Ectodermal cell (in vitro differentiated cells): Measurements from ENCODE around the gene TMEM95.

ENCODE experiments used
- H3K27ac ChIP-seq: 2 replicates; pipeline ENCODE4 v1.7.0; 2013; ENCODE audit warnings: mild to moderate bottlenecking, low read depth, low read length; ENCODE audit not compliant: insufficient read depth, poor library complexity, severe bottlenecking
- H3K27me3 ChIP-seq: 2 replicates; pipeline ENCODE4 v1.7.0; 2013; ENCODE audit warnings: mild to moderate bottlenecking, low read length; ENCODE audit not compliant: insufficient read depth, control insufficient read depth, poor library complexity, severe bottlenecking
- H3K36me3 ChIP-seq: one replicate; pipeline ENCODE4 v1.7.0; 2013; ENCODE audit warnings: low read length; ENCODE audit not compliant: control insufficient read depth, insufficient read depth
- H3K4me1 ChIP-seq: one replicate; pipeline ENCODE4 v1.7.0; 2013; ENCODE audit warnings: low read length; ENCODE audit not compliant: control insufficient read depth, insufficient read depth
- H3K4me3 ChIP-seq: 2 replicates; pipeline ENCODE4 v1.7.0; 2013; ENCODE audit warnings: low read depth, low read length, control low read depth; ENCODE audit not compliant: insufficient read depth
- H3K9me3 ChIP-seq: 2 replicates; pipeline ENCODE4 v1.7.0; 2013; ENCODE audit warnings: mild to moderate bottlenecking, low read length, moderate library complexity; ENCODE audit not compliant: control insufficient read depth
- WGBS, 2 experiments: methylation state at CpG; one replicate each; pipeline ENCODE4 v1.1.7; 2013; ENCODE audit warnings: missing lambda C conversion rate in 2 of 2; 5-methylcytosine and 5-hydroxymethylcytosine counted together

TMEM95 gene

GRCh38 chr17:7324438-7324779, 30.5 kb upstream of the TMEM95 start:
- WGBS, 2 experiments: 86 to 93% methylated on average over 3 of the region's 3 CpGs
- Histone ChIP-seq H3K36me3 (peaks cover 49% of the 10 kb centered on the region), H3K4me3 (no peak overlapping the region), H3K27me3 (no peaks in the 10 kb centered on the region), H3K9me3 (no peaks in the 10 kb centered on the region), H3K4me1 (peaks cover 9% of the 10 kb centered on the region), H3K27ac (no peak overlapping the region)

- 94 to 98% methylated on average over 18 of the region's 19 CpGs for WGBS, 2 experiments
- peaks cover 49% of the 10 kb centered on the region for H3K36me3 ChIP-seq
- no peak overlapping the region for H3K27ac ChIP-seq
- no peak overlapping the region for H3K4me3 ChIP-seq
- no peaks in the 10 kb centered on the region for H3K9me3 ChIP-seq
- H3K4me1 ChIP-seq: peaks cover 9% of the 10 kb centered on the region
- H3K27me3 ChIP-seq: no peaks in the 10 kb centered on the region
Observed at GRCh38 chr17:7325031-7325528, 29.9 kb upstream of the TMEM95 start.

- Histone ChIP-seq H3K4me1 (peaks cover 9% of the 10 kb centered on the region), H3K36me3 (peaks cover 47% of the 10 kb centered on the region), H3K27ac (no peak overlapping the region), H3K27me3 (no peaks in the 10 kb centered on the region), H3K4me3 (no peak overlapping the region), H3K9me3 (no peaks in the 10 kb centered on the region)
- WGBS, 2 experiments: 92 to 95% methylated on average over 10 to 11 of the region's 11 CpGs
Observed at GRCh38 chr17:7326186-7326585, 28.8 kb upstream of the TMEM95 start.

- no peaks in the 10 kb centered on the region for H3K27me3 ChIP-seq
- H3K36me3 ChIP-seq: peaks cover 38% of the 10 kb centered on the region
- no peak overlapping the region for H3K27ac ChIP-seq
- no peaks in the 10 kb centered on the region for H3K9me3 ChIP-seq
- WGBS, 2 experiments: 92 to 93% methylated on average over 7 of the region's 7 CpGs
- H3K4me3 ChIP-seq: no peak overlapping the region
- peaks cover 9% of the 10 kb centered on the region for H3K4me1 ChIP-seq
Observed at GRCh38 chr17:7327056-7327455, 27.9 kb upstream of the TMEM95 start.

GRCh38 chr17:7327501-7327900, 27.5 kb upstream of the TMEM95 start:
- Histone ChIP-seq H3K9me3 (no peaks in the 10 kb centered on the region), H3K27ac (no peak overlapping the region), H3K4me1 (peaks cover 9% of the 10 kb centered on the region), H3K36me3 (peaks cover 34% of the 10 kb centered on the region), H3K4me3 (no peak overlapping the region), H3K27me3 (no peaks in the 10 kb centered on the region)
- 94 to 97% methylated on average over 17 of the region's 17 CpGs for WGBS, 2 experiments

- no peak overlapping the region for H3K4me3 ChIP-seq
- 94 to 96% methylated on average over 1 of the region's 1 CpG for WGBS, 2 experiments
Observed at GRCh38 chr17:7328009-7328408, 26.9 kb upstream of the TMEM95 start.

GRCh38 chr17:7328840-7329373, 26.0 kb upstream of the TMEM95 start, which contains the start of gene NEURL4:
Gene NEURL4 (minus strand): TSS chr17:7329335. CDS start chr17:7329312, 23 bp downstream.
- Histone ChIP-seq H3K4me3 (peak within 1 kb of the TSS; percentile 87), H3K27ac (peak within 1 kb of the TSS; percentile 93), H3K9me3 (no peaks in the 10 kb centered on the region), H3K4me1 (peaks cover 9% of the 10 kb centered on the region), H3K27me3 (no peaks in the 10 kb centered on the region), H3K36me3 (peaks cover 20% of the 10 kb centered on the region)
- WGBS, 2 experiments: 0% methylated on average over 50 of the region's 50 CpGs

More at GRCh38 chr17:7328009-7328408, 26.9 kb upstream of the TMEM95 start:
- Histone ChIP-seq H3K9me3 (no peaks in the 10 kb centered on the region), H3K27me3 (no peaks in the 10 kb centered on the region), H3K27ac (no peak overlapping the region), H3K36me3 (peaks cover 29% of the 10 kb centered on the region), H3K4me1 (peaks cover 9% of the 10 kb centered on the region)

GRCh38 chr17:7329374-7329996, 25.5 kb upstream of the TMEM95 start:
- Histone ChIP-seq H3K4me3 (peak overlapping the region; percentile 87), H3K36me3 (peaks cover 15% of the 10 kb centered on the region), H3K27ac (peak overlapping the region; percentile 93), H3K4me1 (peaks cover 9% of the 10 kb centered on the region), H3K9me3 (no peaks in the 10 kb centered on the region), H3K27me3 (no peaks in the 10 kb centered on the region)
- 1% methylated on average over 43 of the region's 43 CpGs for WGBS, 2 experiments

- H3K9me3 ChIP-seq: no peaks in the 10 kb centered on the region
- H3K4me3 ChIP-seq: peak overlapping the region; percentile 87
- H3K27ac ChIP-seq: peak overlapping the region; percentile 93
- H3K27me3 ChIP-seq: no peaks in the 10 kb centered on the region
- 3% methylated on average over 34 of the region's 34 CpGs for WGBS, 2 experiments
- H3K36me3 ChIP-seq: peaks cover 12% of the 10 kb centered on the region
- peaks cover 9% of the 10 kb centered on the region for H3K4me1 ChIP-seq
Observed at GRCh38 chr17:7329997-7330637, 24.8 kb upstream of the TMEM95 start.

- Histone ChIP-seq H3K4me1 (peaks cover 9% of the 10 kb centered on the region), H3K4me3 (peak overlapping the region; percentile 87), H3K27ac (peak overlapping the region; percentile 93), H3K9me3 (no peaks in the 10 kb centered on the region), H3K36me3 (peaks cover 8% of the 10 kb centered on the region), H3K27me3 (no peaks in the 10 kb centered on the region)
- WGBS, 2 experiments: 87% methylated on average over 13 of the region's 13 CpGs
Observed at GRCh38 chr17:7330638-7331015, 24.3 kb upstream of the TMEM95 start.
